ENCODE data around the gene TBX19.

DNA sequence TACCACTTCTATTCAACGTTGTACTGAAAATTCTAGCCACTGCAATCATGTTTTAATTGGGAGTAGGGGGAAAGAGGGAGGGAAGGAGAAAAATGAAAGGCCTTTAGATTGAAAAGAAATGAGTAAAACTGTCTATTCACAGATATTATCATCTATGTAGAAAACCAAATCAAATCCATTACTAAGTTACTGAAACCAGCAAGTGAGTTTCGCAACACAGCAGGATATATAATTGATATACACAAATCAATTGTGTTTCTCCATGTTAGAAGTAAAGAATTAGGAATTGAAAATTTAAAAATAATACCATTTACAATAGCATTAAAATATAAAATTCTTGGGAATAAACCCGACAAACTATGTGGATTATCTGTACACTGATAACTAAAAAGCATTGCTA is 35.6 kb upstream of the TBX19 start:
- TF ChIP-seq, protein P1, sequence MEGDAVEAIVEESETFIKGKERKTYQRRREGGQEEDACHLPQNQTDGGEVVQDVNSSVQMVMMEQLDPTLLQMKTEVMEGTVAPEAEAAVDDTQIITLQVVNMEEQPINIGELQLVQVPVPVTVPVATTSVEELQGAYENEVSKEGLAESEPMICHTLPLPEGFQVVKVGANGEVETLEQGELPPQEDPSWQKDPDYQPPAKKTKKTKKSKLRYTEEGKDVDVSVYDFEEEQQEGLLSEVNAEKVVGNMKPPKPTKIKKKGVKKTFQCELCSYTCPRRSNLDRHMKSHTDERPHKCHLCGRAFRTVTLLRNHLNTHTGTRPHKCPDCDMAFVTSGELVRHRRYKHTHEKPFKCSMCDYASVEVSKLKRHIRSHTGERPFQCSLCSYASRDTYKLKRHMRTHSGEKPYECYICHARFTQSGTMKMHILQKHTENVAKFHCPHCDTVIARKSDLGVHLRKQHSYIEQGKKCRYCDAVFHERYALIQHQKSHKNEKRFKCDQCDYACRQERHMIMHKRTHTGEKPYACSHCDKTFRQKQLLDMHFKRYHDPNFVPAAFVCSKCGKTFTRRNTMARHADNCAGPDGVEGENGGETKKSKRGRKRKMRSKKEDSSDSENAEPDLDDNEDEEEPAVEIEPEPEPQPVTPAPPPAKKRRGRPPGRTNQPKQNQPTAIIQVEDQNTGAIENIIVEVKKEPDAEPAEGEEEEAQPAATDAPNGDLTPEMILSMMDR (IDR thresholded peaks at IDR 0.05) = no peak
- TF ChIP-seq ZFX (IDR thresholded peaks at IDR 0.05; ENCODE audit: borderline replicate concordance) = no peak
